ENCODE measurements around the gene RNF112. TPM values are rescaled to one million over a fixed set of nuclear protein-coding genes. Genes with fewer than 3 reads are reported as not detected.

Gene RNF112, protein sequence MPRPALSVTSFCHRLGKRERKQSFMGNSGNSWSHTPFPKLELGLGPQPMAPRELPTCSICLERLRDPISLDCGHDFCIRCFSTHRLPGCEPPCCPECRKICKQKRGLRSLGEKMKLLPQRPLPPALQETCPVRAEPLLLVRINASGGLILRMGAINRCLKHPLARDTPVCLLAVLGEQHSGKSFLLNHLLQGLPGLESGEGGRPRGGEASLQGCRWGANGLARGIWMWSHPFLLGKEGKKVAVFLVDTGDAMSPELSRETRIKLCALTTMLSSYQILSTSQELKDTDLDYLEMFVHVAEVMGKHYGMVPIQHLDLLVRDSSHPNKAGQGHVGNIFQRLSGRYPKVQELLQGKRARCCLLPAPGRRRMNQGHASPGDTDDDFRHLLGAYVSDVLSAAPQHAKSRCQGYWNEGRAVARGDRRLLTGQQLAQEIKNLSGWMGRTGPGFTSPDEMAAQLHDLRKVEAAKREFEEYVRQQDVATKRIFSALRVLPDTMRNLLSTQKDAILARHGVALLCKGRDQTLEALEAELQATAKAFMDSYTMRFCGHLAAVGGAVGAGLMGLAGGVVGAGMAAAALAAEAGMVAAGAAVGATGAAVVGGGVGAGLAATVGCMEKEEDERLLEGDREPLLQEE
- under 0.01 TPM for total RNA-seq

DNA sequence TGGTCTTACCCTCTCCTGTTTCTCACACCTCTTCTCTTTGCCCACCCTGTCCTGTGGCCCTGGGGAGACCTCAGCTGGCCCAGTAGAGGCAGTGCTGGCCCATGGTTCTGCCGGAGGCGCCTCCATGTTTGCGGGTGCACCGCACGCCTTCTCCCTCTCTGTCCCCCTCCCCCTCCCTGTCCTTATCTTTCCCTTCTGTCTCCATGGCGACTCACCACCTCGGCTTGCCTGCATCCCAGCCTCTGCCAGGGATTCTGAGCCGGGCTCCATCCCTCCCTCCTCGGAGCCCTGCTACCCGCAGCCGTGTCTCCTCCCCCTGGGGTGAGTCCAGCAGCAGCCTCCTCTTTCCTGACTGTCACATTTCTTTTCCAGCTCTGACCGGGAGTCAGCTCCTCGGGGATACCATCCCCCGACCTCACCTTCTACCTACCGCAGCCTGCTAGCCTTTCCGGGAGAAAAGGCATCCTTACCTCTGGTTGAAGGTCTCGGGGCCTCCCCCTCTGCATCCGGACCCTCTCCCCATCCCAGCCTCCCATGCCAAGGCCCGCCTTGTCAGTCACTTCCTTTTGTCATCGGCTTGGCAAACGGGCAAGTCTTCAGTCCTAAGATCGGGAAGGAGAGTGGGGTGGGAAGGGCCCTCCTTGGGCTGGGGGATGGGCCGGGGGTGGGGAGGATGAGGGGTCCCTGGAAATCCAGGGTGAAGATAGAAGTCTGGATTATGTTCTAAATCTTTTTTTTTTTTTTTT is at the start of gene RNF112:
RNF112 (plus strand) TSS at position 358 of the 746 bp plus-strand sequence; CDS start at position 535, 177 bp downstream.
- no peak for DNase-seq (ENCODE audit: low read depth in 2 of 3, low spot score in 2 of 3)

DNA sequence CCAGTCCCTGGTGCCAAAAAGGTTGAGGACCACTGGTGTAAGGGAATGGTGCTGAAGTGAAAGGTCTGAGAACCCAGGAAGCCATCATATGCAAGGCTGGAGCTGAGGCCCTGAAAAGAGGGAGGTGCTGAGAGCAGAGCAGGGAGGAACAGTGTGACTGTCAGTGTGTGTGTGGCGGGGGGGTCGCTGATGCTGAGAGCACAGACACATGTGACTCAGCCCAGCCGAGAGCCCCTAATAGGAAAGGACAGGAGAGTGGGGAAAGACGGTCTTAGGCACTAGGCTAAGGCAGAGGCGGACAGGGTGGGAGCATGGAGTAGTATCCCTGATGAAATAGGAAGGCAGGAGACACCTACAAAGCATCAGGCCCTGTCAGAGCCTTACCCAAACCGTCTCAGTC is 49.7 kb upstream of the RNF112 start:
- DNase-seq (ENCODE audit: low read depth in 2 of 3, low spot score in 2 of 3), result no peak

DNA sequence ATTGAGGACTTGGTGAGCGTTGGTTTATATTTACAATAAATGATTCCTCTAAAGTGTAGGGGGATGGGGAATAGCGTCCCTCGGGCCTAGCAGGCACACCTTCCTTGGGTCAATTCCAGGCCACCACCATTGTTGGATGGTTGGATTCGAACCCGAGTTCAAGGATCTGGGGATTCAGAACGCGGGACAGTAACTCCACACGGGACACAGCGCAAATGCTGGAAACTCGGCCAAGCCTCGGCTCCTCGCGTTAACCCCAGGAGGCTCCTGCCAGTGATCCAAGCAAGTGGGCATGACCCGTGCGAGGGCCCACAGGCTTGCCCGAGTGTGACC is 49.1 kb upstream of the RNF112 start:
- DNase-seq (ENCODE audit: low read depth in 2 of 3, low spot score in 2 of 3), result no peak

DNA sequence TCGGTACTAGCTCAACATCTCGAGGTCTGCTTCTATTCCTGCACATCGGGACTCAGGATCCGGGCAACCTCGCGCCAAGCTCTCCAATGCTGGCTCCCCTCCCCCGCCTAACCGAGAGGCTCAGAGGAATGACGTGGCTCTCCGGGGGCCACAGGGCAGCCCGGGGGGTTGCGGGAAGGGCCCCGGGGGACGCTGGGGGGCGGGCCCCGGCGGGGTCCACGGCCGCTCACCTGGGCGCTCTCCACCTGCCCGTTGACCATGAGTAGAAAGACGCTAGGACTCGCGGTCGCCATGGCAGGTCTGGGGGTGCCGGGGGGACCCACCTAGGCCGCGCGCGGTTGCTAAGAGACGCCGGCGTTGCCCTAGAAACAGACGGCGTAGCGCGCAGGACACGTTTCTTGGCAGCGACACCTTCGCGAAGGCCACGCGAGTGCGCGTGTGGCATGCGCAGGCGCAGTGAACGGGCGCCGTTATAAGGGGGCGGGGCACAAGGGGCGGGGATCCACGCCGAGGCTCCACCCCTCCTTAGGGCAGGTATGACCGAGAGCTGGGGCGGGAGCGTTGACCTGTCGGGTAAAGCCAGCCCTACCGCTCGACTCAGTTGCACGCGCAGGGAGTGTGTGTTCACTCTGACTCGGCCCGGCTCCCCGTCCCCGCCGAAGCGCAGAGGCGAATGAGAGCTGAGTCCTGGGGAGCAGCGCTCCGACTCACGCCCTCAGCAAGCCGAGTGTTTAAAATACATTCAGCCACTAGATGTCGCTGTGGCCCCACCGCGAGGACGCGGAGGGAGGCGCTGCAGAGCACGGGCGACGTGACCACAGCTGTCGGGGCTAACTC is 48.5 kb upstream of the RNF112 start, which contains the start of gene B9D1:
B9D1 (minus strand) TSS at position 447 of the 837 bp plus-strand sequence; CDS start at position 293, 154 bp downstream.
- DNase-seq (ENCODE audit: low read depth in 2 of 3, low spot score in 2 of 3), result peak; percentile 88 to 98 (median 92)

DNA sequence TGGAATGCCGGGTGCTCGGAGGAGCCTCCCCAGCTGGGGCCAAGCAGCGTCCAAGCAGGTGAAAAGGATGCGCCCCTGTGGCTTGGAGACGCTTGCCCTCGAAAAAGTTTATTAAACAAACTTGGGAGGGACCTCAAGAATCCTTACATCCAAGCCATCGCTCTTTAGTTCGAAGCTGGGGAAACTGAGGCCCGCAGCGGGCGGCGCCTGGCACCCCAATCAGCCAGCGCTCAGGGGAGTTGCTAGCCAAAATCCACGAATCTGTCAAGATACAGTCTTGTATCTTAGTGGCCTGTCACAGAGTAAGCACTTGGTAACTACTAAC is 48.0 kb upstream of the RNF112 start:
- no peak for DNase-seq (ENCODE audit: low read depth in 2 of 3, low spot score in 2 of 3)

DNA sequence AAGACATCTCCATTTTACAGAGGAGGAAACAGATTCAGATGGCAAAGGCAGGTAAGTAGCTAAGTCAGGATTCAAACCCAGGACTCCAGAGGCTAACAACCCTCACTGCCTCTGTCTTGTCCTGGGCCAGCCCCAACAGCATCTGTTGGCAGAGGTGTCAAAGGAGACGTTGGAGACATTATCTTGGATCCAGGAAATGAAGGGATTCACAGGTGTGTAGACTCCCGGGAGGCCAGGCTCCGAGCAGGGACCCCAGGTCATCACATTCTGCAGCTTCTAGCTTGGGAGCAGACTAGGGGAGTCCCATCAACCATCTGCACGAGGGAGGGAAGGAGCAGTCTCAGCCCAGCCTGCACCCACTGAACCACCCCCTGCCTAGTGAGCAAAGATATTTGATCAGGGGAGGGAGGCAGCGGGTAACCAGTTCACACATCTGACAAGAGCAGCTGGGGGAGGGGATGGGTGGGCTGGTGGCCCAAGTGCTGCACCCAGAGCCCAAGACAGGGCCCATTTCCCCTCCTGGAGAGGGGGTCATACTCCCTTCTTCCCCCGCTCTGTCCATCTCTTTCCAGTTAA is 47.5 kb upstream of the RNF112 start:
- no peak for DNase-seq (ENCODE audit: low read depth in 2 of 3, low spot score in 2 of 3)

DNA sequence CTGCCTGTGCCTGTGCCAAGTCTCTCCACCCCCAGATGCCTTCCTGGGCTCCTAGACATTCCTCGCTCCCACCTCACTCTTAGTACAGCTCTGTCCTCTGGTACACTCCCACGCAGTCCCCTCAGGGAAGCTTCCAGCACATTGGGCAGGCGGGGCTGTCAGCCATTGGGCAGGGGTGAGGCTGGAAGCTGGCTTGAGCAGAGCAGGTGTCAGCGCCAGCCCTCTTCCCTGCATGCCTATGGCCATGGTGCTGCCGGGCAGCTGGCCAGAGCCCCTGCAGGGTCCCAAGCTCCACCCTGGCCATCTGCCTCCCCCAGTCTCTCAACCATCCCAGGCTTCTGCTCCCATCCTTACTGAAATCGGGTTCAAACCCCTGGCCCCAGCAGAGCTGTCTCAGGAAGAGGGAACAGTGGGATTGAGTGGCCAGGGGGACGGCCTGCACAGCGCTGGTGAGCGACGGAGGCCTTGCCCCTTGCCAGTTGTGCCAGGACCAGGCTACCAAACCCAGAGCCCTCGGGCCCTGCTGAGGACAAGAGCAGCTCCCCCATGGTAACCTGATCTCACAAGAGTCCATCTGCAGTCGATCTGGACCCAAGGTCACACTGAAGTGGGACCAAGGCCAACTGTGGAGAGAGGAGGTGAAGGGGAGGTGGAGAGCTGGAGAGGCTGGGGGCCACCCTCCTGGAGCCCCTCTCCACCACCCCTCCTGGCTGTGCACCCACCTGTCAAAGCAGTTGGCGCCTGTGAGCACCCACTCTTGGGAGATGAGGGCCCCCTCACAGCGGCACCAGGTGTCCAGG is 46.1 kb upstream of the RNF112 start:
- DNase-seq (ENCODE audit: low read depth in 2 of 3, low spot score in 2 of 3), result no peak

DNA sequence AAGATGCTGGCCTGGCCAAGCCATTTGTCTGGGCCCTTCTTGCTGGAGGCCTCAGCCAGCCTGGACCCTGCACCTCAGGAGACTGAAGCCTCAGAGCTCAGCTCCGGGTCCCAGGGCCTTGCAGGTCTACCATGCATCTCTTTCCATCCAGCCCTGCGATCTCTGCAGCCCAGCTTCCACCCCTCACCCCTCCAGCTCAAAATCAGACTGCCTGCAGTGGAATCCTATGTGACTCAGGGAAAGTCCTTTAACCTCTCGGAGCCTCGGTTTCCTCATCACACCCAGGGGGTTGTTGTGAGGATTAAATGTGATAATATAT is 45.6 kb upstream of the RNF112 start:
- no peak for DNase-seq (ENCODE audit: low read depth in 2 of 3, low spot score in 2 of 3)

DNA sequence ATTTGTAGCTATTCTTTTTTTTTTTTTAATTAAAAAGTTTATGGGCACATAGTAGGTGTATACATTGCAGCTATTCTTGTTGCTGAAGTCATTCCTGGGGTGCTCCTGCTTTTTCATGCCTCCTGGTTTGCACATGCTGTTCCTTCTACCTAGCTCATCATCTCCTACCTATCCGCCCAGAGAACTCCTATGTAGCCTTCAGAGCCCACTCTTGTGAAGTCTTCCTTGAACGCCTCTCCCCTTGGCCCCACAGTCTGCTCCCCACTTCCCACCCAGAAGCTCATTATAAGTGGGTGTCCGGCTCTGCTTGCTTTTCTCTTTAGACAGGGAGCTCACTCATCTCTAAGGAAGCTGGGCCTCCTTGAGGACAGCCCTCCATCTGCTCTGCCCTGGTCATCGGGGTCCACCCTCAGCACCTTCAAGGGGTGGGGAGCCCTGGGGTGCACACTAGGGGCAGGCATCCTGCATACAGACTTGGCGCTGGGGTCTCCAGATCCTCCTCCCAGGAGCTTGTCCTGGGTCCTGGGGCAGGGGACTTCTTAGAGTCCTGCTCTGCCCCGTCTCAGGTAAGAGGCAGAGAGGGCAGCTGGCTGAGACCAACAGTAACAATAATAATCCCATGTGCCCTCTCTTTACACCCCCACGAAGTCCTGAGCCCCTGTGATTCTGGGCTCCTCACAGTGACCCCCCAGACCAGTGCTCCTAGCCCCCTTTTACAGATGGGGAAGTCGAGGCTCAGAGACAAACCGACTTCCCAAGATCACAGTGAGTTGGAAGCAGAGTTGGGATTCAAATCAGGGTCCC is 45.0 kb upstream of the RNF112 start:
- DNase-seq (ENCODE audit: low read depth in 2 of 3, low spot score in 2 of 3), result no peak

DNA sequence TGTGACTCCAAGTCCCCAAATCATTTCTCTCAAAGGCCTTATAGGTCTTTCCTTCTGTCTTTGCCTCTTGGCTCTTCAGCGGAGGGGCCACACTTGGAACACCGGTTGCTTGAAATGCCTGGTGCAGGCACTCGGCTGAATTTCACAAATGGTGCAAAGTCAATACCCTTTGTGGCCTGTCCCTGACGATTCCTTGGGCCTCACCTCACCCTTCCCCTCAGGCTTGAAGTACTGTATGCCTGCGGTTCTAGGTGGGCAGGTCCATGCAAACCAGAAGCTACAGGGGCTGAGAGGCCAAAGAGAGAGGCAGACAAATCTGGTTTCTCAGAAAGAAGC is 44.4 kb upstream of the RNF112 start:
- no peak for DNase-seq (ENCODE audit: low read depth in 2 of 3, low spot score in 2 of 3)

DNA sequence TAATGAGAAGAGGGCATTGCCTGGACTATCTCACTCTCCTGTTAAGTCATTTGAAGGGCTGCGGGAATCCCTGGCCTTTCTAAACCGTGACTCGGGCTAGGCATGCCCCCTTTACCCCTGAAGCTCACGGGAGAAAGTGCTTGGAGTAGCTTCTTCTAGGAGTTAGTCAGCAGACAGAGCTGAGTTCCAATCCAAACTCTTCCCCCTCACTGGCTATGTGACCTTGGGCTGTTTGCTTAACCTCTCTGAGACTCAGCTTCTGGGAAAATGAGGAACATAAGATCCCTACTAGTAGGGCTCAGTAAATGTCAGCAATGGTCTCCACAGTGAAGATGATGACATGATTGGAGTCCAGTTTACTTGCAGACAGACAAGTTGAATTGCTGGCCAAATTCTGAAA is 42.8 kb upstream of the RNF112 start:
- DNase-seq (ENCODE audit: low read depth in 2 of 3, low spot score in 2 of 3), result no peak

DNA sequence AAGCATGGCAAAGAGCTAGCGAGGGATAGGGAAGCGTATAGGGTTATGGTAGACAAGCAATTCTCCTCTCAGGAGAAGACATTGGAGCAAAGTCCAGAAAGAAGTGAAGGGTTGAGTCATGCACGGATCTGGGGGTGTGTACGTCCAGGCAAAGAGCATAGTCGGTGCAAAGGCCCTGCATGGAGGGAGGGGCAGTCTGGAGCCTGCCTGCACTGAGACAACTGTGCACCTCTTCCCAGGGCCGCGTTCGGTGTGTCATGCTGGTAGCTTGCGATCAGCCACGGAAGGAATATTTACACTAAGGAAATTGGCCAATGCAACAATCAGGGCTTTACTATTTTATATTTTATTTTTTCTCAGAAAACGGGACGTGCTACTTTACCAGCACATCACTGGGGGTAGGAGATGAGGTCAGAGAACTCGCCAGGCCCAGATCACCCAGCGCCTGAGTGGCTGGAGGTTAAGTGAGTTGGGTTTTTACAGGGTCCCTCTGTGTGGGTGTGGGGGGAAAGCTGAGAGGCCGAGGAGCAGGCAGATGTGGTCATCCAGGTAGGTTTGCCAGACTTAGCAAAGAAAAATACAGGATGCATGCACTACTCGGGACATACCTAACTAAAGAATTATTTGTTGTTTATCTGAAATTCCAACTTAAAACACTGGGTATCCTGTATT is 41.8 kb upstream of the RNF112 start:
- DNase-seq (ENCODE audit: low read depth in 2 of 3, low spot score in 2 of 3), result no peak

DNA sequence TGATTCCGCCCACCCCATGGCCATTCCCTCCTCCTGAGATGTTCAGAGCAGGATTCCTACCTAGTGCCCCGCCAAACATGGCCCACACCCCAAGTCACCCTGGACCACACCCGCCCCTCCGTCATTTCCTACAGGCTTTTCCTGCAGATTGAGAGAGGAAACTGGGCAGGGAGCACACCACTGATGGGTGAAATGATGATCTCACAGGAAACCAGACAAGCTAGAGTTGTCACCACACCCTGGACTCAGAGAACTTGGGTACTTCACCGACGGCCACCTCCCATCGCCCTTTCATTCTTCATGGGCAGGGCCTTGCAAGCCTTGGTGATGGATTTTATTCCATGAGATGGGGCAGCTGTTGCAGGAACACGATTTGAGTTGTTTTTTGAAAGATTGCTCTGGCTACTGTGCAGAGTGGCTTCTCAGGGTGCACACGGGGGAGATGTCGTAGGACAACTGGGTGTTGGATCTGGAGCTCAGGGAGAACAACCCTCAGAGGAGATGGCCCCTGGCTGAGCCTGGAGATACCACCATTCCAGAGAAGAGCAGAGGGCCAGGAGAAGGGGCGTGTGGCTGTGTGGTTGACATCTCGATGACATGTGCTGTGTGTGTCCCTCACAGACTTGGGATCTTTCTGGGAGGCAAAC is 41.1 kb upstream of the RNF112 start:
- DNase-seq (ENCODE audit: low read depth in 2 of 3, low spot score in 2 of 3), result peak in 2 of 3 donors; percentile 37 to 43

DNA sequence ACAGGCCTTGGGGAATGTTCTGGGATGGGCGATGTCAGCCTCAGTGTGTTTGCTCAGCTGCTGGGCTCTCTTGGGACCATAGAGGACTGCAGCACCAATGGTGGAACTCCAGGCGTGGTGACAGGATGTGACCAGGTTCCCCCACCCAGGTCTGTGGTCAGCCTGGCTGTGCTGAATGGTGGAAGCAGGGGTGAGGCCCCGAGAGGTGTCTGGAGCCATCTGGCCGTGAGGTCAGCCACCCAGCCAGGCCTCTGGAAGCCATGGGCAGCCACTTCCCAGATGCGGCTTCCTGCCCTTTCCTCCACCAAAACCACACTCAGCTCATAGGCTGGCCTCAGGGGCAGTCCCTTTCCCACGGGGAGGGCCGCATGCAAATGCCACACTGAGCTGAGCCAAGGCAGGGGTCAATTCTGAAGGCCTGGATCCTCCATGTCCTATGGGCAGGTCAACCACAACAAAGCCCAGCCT is 40.5 kb upstream of the RNF112 start:
- DNase-seq (ENCODE audit: low read depth in 2 of 3, low spot score in 2 of 3), result peak in 1 of 3 donors; percentile 45

DNA sequence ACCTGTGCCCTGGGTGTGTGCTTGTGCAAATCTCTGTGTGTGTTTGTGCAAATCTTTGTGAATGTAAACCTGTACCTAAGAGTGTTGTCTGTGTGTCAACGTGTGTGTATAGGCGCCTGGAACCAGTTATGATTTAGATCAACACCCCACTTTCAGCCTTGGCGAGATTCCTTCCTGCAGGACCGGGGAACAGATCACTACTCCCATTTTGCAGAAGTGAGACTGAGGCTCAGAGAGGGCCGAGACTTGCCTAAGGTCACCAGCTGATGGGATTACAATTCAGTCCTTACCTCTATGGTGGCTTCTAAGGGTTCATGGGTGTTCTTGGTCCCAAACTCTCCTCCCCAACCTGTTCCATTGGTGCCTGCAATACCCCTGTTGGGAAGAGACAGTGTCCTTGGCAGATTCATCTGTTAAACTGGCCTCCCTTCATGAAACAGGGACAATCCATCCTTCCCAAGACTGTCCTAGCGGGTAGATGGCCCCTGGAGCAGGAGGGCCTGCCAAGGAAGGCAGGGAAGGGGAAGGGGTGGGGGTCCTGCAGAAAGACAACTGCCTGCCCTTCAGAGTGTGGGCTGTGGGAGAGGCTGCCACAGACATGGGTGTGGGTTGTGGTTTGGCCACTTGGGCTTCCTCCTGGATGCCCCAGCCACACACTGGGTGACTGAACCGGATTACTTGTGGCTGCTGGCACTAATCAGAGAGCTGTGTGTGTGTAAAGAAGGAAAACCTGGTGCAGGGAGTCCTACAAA is 39.6 kb upstream of the RNF112 start:
- peak in 2 of 3 donors; percentile 55 to 75 for DNase-seq (ENCODE audit: low read depth in 2 of 3, low spot score in 2 of 3)

DNA sequence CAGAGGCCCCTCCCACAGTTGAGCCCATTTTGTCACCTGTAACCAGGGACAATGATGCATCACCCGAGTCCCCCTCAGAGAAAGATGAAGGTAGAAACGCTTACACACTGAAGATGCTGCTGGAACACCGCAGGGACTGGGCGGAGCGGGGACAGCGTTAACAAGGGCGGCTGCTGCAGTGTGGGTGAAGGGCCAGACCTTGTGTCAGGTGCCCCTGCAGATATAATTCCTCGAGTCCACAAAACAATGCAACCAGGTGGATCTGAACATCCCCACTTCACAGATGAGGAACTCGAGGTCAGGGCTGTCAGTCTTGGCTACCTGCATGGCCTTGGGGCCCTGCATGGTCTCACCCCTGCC is 39.0 kb upstream of the RNF112 start:
- no peak for DNase-seq (ENCODE audit: low read depth in 2 of 3, low spot score in 2 of 3)

DNA sequence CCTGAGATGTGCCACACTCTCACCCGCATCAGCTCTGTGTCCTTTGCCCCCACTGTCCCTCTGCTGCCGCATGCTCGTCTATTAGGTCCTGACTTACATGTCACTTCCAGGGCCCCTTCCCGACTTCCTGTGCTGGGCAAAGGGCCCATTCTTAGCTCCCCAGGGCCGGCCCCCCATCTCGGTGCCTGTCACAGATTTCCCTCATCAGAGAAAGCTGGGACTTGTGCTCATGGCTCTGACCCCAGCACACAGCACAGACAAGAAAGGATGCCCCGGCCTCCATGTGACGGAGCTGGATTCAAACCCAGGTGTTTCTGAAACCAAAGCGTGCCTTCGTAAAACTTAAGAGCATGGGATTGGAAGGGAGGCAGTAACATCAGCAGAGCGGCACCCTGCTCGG is 38.6 kb upstream of the RNF112 start:
- no peak for DNase-seq (ENCODE audit: low read depth in 2 of 3, low spot score in 2 of 3)

Measured in hematopoietic multipotent progenitor cell (in vitro differentiated cells).